ENCODE results near the gene TLE4. TPM values are rescaled to one million over a fixed set of nuclear protein-coding genes. Genes with fewer than 3 reads are reported as not detected.

The TLE4 gene
- total RNA-seq, 1 donor from 2014 or later, result 62.6 TPM

GRCh38 chr9:79616971-79617370 lies 45.2 kb downstream of the TLE4 start:
- no peak overlapping the region for H3K27ac Mint-ChIP-seq
- DNase-seq (no peak), ATAC-seq (ENCODE audit: low read depth) (no peak)
- TF ChIP-seq, protein P1, sequence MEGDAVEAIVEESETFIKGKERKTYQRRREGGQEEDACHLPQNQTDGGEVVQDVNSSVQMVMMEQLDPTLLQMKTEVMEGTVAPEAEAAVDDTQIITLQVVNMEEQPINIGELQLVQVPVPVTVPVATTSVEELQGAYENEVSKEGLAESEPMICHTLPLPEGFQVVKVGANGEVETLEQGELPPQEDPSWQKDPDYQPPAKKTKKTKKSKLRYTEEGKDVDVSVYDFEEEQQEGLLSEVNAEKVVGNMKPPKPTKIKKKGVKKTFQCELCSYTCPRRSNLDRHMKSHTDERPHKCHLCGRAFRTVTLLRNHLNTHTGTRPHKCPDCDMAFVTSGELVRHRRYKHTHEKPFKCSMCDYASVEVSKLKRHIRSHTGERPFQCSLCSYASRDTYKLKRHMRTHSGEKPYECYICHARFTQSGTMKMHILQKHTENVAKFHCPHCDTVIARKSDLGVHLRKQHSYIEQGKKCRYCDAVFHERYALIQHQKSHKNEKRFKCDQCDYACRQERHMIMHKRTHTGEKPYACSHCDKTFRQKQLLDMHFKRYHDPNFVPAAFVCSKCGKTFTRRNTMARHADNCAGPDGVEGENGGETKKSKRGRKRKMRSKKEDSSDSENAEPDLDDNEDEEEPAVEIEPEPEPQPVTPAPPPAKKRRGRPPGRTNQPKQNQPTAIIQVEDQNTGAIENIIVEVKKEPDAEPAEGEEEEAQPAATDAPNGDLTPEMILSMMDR (IDR thresholded peaks at IDR 0.05), result no peak
- ChIA-PET POLR2A (no interaction called here), CTCF (interaction anchor here (0.6 kb wide), 1 partner anchor 408 kb away, joined by 3 read pairs; no protein-coding TSS in a partner anchor)
- H3K36me3 Mint-ChIP-seq (ENCODE audit: low read depth), result peaks cover 18% of the 10 kb centered on the region
- intact Hi-C loops (cut with micrococcal nuclease), result no loop called here
- no peaks in the 10 kb centered on the region for H3K9me3 Mint-ChIP-seq
- no peaks in the 10 kb centered on the region for H3K27me3 Mint-ChIP-seq
- H3K4me3 Mint-ChIP-seq, result no peak overlapping the region
- peaks cover 32% of the 10 kb centered on the region for H3K4me1 Mint-ChIP-seq

- Mint-ChIP-seq H3K9me3 (no peaks in the 10 kb centered on the region), H3K36me3 (ENCODE audit: low read depth) (peaks cover 17% of the 10 kb centered on the region), H3K4me1 (peaks cover 33% of the 10 kb centered on the region), H3K4me3 (no peak overlapping the region), H3K27me3 (no peaks in the 10 kb centered on the region), H3K27ac (no peak overlapping the region)
- ATAC-seq (ENCODE audit: low read depth) (no peak), DNase-seq (no peak)
- ChIA-PET CTCF (no interaction called here), POLR2A (no interaction called here)
- TF ChIP-seq, protein P1 (IDR thresholded peaks at IDR 0.05), result no peak
- intact Hi-C loops (cut with micrococcal nuclease), result no loop called here
These were observed 45.6 kb downstream of the TLE4 start for GRCh38 chr9:79617395-79617794.

GRCh38 chr9:79619930-79620329 lies 48.2 kb downstream of the TLE4 start:
- no peak overlapping the region for H3K4me3 Mint-ChIP-seq
- ATAC-seq (ENCODE audit: low read depth), result no peak
- DNase-seq, result no peak
- no peaks in the 10 kb centered on the region for H3K27me3 Mint-ChIP-seq
- H3K9me3 Mint-ChIP-seq, result no peaks in the 10 kb centered on the region
- CTCF ChIA-PET, result no interaction called here
- H3K36me3 Mint-ChIP-seq (ENCODE audit: low read depth), result peaks cover 3% of the 10 kb centered on the region
- peaks cover 30% of the 10 kb centered on the region for H3K4me1 Mint-ChIP-seq
- TF ChIP-seq, protein P1 (IDR thresholded peaks at IDR 0.05), result no peak
- intact Hi-C loops (cut with micrococcal nuclease), result no loop called here
- no peak overlapping the region for H3K27ac Mint-ChIP-seq
- POLR2A ChIA-PET, result no interaction called here

- CTCF ChIA-PET, result no interaction called here
- no peak for DNase-seq
- Mint-ChIP-seq H3K4me3 (no peak overlapping the region), H3K27ac (no peak overlapping the region), H3K36me3 (ENCODE audit: low read depth) (no peaks in the 10 kb centered on the region), H3K27me3 (no peaks in the 10 kb centered on the region), H3K9me3 (no peaks in the 10 kb centered on the region), H3K4me1 (peaks cover 31% of the 10 kb centered on the region)
- no peak for ATAC-seq (ENCODE audit: low read depth)
- POLR2A ChIA-PET, result no interaction called here
- intact Hi-C loops (cut with micrococcal nuclease), result no loop called here
- TF ChIP-seq, protein P1 (IDR thresholded peaks at IDR 0.05), result no peak
These were observed 50.3 kb downstream of the TLE4 start for GRCh38 chr9:79621916-79622575.

GRCh38 chr9:79623799-79624721 lies 52.3 kb downstream of the TLE4 start:
- H3K27ac Mint-ChIP-seq, result peak overlapping the region; percentile 77
- no peaks in the 10 kb centered on the region for H3K27me3 Mint-ChIP-seq
- no peak for DNase-seq
- H3K9me3 Mint-ChIP-seq, result no peaks in the 10 kb centered on the region
- peak overlapping the region; percentile 61 for H3K4me3 Mint-ChIP-seq
- H3K4me1 Mint-ChIP-seq, result peaks cover 30% of the 10 kb centered on the region
- POLR2A ChIA-PET, result interaction anchor here (0.8 to 1.4 kb wide), 6 partner anchors 13 to 261 kb away, joined by 3 to 32 read pairs (median 4); partner anchors contain the start of gene TLE4
- H3K36me3 Mint-ChIP-seq (ENCODE audit: low read depth), result peaks cover 9% of the 10 kb centered on the region
- TF ChIP-seq, protein P1 (IDR thresholded peaks at IDR 0.05), result no peak
- peak; percentile 93 for ATAC-seq (ENCODE audit: low read depth)
- CTCF ChIA-PET, result interaction anchor here (0.5 kb wide), 1 partner anchor 42 kb away, joined by 3 read pairs; no protein-coding TSS in a partner anchor
- intact Hi-C loops (cut with micrococcal nuclease), result loop anchor here (1.0 kb wide), 2 partner anchors 13 to 53 kb away; partner anchors contain the start of gene TLE4

Data from activated B cell treated with CpG ODN at 0.5 μM for 24 hours (primary cell).